ENCODE measurements around the gene TMEM221.

Gene TMEM221

DNA sequence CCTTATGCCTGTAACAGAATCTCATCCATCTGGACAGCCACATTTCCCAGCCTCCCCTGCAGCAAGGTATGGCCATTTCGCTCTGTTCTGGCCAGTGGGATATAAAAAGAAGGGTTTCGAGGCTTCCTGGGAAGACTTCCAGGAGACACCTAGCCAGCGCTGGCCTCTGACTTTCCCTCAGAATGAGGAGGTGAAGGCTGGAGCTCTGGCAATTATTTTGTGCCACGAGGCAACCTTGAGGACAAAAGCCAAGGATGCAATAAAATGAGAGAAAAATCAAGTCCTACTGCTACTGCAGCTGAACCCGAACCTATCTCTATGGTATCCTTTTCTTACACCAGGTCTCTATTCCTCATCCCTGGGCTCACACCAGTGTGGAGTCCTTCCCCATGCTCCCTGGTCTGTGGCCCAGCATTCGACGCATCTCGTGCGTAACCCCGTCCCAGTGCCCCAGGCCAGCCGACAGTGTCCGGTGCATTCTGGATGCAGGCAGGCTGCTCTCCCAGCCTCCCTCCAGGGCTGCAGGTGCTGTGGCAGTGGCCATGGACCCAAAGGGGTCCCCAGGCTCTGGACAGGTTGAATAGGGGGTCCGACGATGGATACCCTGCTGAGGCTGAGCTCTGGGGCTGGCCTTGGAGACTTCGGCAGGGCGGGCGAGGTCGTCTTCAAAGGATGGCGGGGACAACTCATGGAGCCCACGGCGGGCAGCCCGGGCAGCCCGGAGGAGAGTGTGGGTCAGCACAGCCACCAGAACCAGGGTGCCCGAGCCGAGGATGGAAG lies 12.2 kb downstream of the TMEM221 start:
- no peaks in the 10 kb centered on the region for H3K4me1 ChIP-seq (ENCODE audit: insufficient read depth, low read length)
- no peak overlapping the region for H3K9ac ChIP-seq (ENCODE audit: low read depth, low read length)
- H3K9me3 ChIP-seq (ENCODE audit: control insufficient read depth, insufficient read depth, low read length) = no peaks in the 10 kb centered on the region
- no peaks in the 10 kb centered on the region for H3K36me3 ChIP-seq (ENCODE audit: insufficient read depth, low read length)

DNA sequence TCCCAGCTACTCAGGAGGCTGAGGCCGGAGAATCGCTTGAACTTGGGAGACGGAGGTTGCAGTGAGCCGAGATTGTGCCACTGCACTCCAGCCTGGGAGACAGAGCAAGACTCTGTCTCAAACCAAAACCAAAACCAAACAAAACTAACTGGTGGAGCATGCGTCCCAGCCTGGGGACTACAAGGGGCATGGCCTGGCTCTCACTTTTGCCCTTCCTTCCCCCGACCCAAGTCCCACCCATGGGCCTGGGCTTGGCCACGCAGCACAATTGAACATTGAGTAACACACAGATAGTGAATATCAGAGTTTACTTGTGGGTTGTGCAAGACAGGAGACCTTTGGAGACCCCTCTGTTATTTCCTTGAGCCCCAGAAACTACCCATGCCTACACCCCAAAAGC lies 13.2 kb downstream of the TMEM221 start:
- Histone ChIP-seq H3K36me3 (ENCODE audit: insufficient read depth, low read length) (no peaks in the 10 kb centered on the region), H3K9ac (ENCODE audit: low read depth, low read length) (no peak overlapping the region), H3K4me1 (ENCODE audit: insufficient read depth, low read length) (no peaks in the 10 kb centered on the region), H3K9me3 (ENCODE audit: control insufficient read depth, insufficient read depth, low read length) (no peaks in the 10 kb centered on the region)

DNA sequence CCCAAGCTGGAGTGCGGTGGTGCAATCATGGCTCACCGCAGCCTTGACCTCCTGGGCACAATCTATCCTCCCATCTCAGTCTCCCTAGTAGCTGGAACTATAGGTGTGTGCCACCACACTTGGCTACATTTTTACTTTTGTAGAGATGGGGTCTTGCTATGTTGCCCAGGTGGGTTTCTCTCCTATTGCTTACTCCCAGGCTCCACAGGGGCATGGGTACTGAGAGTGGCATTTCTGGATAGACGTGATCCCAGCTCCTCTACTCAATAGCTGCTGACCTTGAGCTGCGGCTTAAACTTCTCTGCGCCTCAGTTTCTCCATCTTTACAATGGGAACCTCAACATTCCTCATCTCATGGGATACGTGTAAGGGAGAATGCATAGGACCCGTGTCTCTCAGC lies 17.1 kb downstream of the TMEM221 start:
- no peaks in the 10 kb centered on the region for H3K36me3 ChIP-seq (ENCODE audit: insufficient read depth, low read length)
- H3K4me1 ChIP-seq (ENCODE audit: insufficient read depth, low read length) = no peaks in the 10 kb centered on the region
- H3K9ac ChIP-seq (ENCODE audit: low read depth, low read length) = no peak overlapping the region
- no peaks in the 10 kb centered on the region for H3K9me3 ChIP-seq (ENCODE audit: control insufficient read depth, insufficient read depth, low read length)

DNA sequence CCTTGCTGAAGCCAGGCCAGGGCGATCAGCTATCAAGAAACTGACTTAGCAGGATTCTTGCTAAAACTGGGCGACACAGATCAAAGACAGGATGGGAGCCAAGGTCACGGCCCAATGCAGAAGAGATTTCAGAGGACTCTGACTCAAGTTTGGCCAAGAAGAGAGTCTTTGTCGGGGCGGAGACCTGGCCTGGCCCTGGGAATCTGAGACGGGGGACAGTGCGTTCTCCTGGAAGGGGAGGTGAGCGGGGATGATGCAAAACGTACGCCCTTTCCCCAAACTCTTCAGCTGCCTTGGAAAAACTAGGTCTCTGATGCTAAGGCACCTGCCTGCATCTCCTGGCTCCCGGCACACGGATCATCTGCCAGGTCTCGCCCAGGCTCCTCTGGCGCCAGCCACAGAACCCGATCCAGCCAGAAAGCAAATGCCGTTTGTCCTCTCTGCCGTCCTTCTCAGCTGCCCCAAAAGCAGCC lies 18.8 kb downstream of the TMEM221 start:
- Histone ChIP-seq H3K9me3 (ENCODE audit: control insufficient read depth, insufficient read depth, low read length) (no peaks in the 10 kb centered on the region), H3K4me1 (ENCODE audit: insufficient read depth, low read length) (peaks cover under 1% of the 10 kb centered on the region; the same call in 1 of the 2 replicates), H3K36me3 (ENCODE audit: insufficient read depth, low read length) (no peaks in the 10 kb centered on the region), H3K9ac (ENCODE audit: low read depth, low read length) (no peak overlapping the region)

DNA sequence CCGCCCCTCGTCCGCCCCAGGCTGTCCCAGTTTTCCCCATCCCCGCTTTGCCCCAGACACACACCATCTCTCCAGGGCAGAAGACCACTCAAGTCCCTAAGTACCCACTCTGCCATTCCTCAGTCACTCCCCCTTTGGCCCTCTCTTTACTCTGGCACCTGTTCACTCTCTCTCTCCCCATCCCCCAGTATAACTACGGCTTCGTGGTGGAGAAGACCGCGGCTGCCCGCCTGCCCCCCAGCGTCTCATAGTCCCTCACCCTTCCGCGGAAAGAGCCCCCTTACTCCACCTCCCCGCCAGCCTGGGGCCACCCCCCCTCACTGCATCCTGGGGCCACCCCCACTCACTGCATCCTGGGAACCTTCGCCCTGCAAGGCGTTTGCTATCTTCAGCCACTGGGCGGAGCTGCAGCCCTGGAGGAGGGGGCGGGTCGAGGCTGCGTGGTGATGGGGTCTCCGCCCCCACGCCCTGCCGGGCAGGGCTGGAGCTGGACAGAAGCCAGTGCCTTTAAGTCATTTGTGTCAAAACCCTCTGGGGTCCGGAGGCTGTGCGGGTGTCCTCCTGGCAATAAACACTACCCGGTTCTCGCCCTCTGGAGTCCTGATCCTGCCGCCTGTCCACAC lies 23.6 kb downstream of the TMEM221 start:
- Histone ChIP-seq H3K36me3 (ENCODE audit: insufficient read depth, low read length) (no peaks in the 10 kb centered on the region), H3K9me3 (ENCODE audit: control insufficient read depth, insufficient read depth, low read length) (no peaks in the 10 kb centered on the region), H3K9ac (ENCODE audit: low read depth, low read length) (peak overlapping the region; percentile 28), H3K4me1 (ENCODE audit: insufficient read depth, low read length) (peaks cover 4% of the 10 kb centered on the region; the same call in 1 of the 2 replicates)

DNA sequence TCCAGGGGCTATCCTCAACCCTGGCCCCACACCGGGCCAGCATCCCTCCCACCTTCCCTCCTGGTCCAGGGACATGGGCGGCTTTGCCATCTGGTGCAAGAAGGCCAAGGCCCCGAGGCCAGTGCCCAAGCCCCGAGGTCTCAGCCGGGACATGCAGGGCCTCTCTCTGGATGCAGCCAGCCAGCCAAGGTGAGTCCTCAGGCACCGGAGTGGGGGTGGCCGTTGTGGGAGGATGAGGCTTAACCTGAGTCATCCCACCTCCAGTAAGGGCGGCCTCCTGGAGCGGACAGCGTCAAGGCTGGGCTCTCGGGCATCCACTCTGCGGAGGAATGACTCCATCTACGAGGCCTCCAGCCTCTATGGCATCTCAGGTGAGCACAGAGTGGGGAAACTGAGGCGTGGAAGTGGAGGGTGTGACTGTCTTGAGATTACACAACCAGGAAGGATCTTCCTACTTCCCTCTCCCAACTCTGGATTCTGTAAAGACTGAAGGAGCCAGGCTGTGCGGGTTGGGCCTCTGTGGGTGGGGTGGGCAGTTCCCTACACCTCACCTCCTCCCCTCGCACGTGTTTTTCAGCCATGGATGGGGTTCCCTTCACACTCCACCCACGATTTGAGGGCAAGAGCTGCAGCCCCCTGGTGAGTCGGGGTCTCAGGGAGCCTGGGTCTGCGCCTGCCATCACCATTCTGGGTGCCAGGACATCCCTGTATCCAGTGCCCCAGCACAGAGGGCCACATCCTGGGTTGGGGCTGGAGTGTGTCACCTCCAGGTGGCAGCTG lies 24.8 kb downstream of the TMEM221 start:
- Histone ChIP-seq H3K4me1 (ENCODE audit: insufficient read depth, low read length) (peaks cover 9% of the 10 kb centered on the region), H3K9me3 (ENCODE audit: control insufficient read depth, insufficient read depth, low read length) (no peaks in the 10 kb centered on the region), H3K36me3 (ENCODE audit: insufficient read depth, low read length) (no peaks in the 10 kb centered on the region), H3K9ac (ENCODE audit: low read depth, low read length) (no peak overlapping the region)

DNA sequence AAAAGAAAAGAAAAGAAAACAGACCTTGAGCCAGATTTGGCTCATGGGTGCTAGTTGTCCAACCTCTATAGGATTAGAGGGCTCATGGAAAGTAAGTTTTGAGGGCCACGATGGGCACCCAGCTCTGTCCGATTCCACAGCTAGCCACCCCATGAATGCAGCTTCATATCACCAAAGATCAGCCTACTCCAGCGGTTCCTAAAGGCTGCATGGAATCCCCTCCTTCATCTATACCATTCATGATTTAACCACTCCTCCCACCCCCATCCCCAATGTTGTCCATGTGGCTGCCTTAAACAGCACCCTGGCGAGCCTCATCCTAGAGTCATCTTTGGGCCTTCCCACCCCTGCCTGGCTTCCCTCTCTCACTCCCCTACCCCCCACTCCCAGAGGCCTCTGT lies 26.5 kb downstream of the TMEM221 start:
- no peaks in the 10 kb centered on the region for H3K9me3 ChIP-seq (ENCODE audit: control insufficient read depth, insufficient read depth, low read length)
- peaks cover 9% of the 10 kb centered on the region for H3K4me1 ChIP-seq (ENCODE audit: insufficient read depth, low read length)
- H3K9ac ChIP-seq (ENCODE audit: low read depth, low read length) = no peak overlapping the region
- no peaks in the 10 kb centered on the region for H3K36me3 ChIP-seq (ENCODE audit: insufficient read depth, low read length)

DNA sequence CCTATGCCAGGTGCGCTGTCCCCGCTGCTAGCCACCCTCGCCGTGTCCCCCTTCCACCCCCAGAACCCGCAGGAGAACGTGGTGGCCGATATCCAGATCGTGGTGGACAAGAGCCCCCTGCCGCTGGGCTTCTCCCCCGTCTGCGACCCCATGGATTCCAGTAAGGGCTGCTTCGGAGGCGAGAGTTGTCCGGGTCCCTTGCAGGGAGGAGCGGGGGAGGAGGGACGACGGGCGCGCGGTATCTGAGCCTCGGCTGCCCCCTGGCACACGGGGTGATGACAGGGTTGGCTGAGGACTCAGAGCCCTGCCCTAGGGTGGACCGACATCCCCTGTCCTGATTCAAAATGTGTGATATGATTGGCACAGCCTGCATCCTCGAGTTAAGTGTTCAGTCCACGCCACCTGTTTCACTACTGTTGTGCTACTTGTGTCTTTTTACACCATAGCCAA lies 28.0 kb downstream of the TMEM221 start:
- Histone ChIP-seq H3K9ac (ENCODE audit: low read depth, low read length) (peak overlapping the region; percentile 64; the same call in 1 of the 2 replicates), H3K9me3 (ENCODE audit: control insufficient read depth, insufficient read depth, low read length) (no peaks in the 10 kb centered on the region), H3K36me3 (ENCODE audit: insufficient read depth, low read length) (no peaks in the 10 kb centered on the region), H3K4me1 (ENCODE audit: insufficient read depth, low read length) (peaks cover 13% of the 10 kb centered on the region)

DNA sequence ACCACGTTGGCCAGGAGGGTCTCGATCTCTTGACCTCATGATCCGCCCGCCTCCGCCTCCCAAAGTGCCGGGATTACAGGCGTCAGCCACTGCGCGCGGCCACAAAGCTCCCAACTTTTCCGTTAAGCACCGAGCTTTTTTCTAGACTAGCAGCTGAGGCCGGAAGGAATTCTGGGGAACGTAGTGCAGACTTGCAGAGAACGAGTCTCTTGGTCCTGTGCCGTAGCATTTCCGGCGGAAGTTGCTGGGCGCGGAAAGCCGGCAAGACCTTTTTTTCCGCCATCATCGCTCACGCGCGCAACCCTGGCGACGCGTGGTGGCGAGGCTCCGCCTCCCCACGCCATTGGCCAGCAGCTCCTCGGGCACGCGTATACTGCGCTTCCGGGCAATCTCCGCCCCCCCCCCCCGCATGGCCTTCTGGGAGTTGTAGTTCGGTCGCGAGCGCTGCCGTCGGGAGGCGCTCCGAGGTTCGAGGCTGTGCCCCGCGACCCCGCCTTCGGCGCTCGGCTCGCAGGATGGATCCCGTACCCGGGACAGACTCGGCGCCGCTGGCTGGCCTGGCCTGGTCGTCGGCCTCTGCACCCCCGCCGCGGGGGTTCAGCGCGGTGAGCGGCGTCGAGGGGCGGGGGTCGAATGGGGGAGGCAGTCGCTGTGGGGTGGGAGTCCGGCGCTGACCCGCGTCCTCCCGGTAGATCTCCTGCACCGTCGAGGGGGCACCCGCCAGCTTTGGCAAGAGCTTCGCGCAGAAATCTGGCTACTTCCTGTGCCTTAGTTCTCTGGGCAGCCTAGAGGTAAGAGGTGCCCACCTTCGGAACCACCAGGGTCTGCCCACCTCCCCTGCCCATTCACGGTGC lies 28.6 kb downstream of the TMEM221 start, which contains the start of gene MVB12A:
TSS of gene MVB12A (plus strand) at position 427 of the 854 bp plus-strand sequence. CDS start at position 516, 89 bp downstream.
- Histone ChIP-seq H3K9me3 (ENCODE audit: control insufficient read depth, insufficient read depth, low read length) (no peaks in the 10 kb centered on the region), H3K36me3 (ENCODE audit: insufficient read depth, low read length) (no peaks in the 10 kb centered on the region), H3K9ac (ENCODE audit: low read depth, low read length) (peak within 1 kb of the TSS; percentile 64), H3K4me1 (ENCODE audit: insufficient read depth, low read length) (peaks cover 15% of the 10 kb centered on the region)

DNA sequence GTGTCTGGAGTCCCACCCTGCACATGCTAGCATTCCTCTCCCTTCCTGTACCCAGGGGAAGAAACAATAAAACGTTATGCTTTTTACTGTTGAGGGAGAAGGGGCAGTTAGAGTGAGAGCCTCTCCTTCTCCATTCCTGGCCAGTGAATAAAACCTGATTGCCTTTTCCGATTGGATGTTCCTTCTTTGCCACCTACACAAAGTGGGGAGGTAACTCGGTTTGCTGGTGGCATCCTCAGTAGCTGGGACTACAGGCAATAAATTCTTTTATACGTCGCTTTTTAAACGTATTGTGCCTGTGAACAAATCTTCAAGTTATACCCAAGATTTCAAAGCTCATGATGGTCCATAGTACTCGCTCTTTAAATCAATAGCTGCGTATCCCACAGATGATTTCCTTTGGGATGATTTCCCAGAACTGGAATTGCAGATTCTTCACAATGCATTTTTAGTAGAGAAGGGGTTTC lies 29.3 kb downstream of the TMEM221 start:
- H3K9me3 ChIP-seq (ENCODE audit: control insufficient read depth, insufficient read depth, low read length) = no peaks in the 10 kb centered on the region
- H3K9ac ChIP-seq (ENCODE audit: low read depth, low read length) = peak overlapping the region; percentile 56
- H3K4me1 ChIP-seq (ENCODE audit: insufficient read depth, low read length) = peaks cover 11% of the 10 kb centered on the region
- no peaks in the 10 kb centered on the region for H3K36me3 ChIP-seq (ENCODE audit: insufficient read depth, low read length)

DNA sequence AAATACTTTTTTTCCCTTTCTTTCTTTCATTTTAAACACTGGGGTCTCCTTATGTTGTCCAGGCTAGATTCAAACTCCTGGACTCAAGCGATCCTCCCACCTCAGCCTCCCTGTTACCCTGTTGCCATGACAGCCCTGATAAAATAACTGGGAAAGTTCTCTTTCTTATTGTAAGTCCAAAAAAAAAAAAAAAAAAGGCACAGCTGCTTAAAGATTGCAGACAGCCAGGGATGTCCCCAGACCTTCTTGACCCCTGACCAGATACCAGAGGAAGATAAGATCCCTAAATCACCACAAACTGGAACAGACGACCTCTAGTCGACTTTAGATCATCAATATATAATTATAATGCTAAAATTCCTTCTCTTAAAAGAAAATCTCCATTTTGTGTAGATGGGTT lies 29.8 kb downstream of the TMEM221 start:
- H3K36me3 ChIP-seq (ENCODE audit: insufficient read depth, low read length) = no peaks in the 10 kb centered on the region
- peak overlapping the region; percentile 56; the same call in 1 of the 2 replicates for H3K9ac ChIP-seq (ENCODE audit: low read depth, low read length)
- peaks cover 11% of the 10 kb centered on the region for H3K4me1 ChIP-seq (ENCODE audit: insufficient read depth, low read length)
- H3K9me3 ChIP-seq (ENCODE audit: control insufficient read depth, insufficient read depth, low read length) = no peaks in the 10 kb centered on the region

DNA sequence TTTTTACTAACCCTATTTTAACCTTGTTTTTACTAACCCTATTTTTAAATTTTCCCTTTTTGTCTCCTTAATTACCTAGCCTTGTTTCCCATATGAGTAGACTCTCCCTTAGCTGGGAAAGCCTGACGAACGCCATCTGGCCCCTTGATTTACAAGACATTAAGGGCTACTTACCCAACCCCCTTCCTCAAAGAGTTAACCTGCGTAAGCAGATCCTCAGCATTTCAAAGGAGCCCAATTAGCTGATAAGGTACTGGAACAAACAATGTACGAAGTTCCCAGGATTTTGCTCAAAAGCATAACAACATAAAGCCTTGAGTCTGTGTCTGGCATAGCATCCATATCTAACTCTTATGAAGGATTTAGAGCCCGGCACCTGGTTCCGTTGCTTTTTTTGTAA lies 33.3 kb downstream of the TMEM221 start:
- Histone ChIP-seq H3K9me3 (ENCODE audit: control insufficient read depth, insufficient read depth, low read length) (no peaks in the 10 kb centered on the region), H3K36me3 (ENCODE audit: insufficient read depth, low read length) (no peaks in the 10 kb centered on the region), H3K9ac (ENCODE audit: low read depth, low read length) (peak overlapping the region; percentile 24; the same call in 1 of the 2 replicates), H3K4me1 (ENCODE audit: insufficient read depth, low read length) (peaks cover 16% of the 10 kb centered on the region)

DNA sequence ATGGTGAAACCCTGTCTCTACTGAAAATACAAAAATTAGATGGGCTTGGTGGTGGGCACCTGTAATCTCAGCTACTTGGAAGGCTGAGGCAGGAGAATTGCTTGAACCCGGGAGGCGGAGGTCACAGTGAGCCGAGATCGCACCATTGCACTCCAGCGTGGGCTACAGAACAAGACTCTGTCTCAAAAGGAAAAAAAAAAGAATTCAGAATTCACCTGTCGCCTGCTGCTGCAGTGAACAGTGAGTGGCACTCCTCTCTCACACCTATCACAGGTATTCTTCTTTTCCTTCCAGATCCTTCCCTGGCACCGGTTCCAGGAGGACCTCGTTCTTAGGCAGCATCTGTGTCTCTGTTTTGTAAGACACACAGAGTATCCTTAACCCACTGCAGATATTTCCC lies 34.4 kb downstream of the TMEM221 start:
- Histone ChIP-seq H3K4me1 (ENCODE audit: insufficient read depth, low read length) (peaks cover 14% of the 10 kb centered on the region), H3K36me3 (ENCODE audit: insufficient read depth, low read length) (no peaks in the 10 kb centered on the region), H3K9ac (ENCODE audit: low read depth, low read length) (no peak overlapping the region), H3K9me3 (ENCODE audit: control insufficient read depth, insufficient read depth, low read length) (no peaks in the 10 kb centered on the region)
